Body of pancreas (tissue), 4 donors: ENCODE data around the gene NKX1-1.

Experiments used
- POLR2A ChIP-seq, 3 donors: fragments of 450-650 bp; IDR thresholded peaks; one replicate each; pipeline ENCODE4 v1.6.1; 2016; ENCODE audit warnings: antibody characterized with exemption in 3 of 3, mild to moderate bottlenecking in 2 of 3
- TF ChIP-seq, protein P1 (sequence below), 7 experiments: fragments of 450-650 bp in 4 of 7; fragments of 200-600 bp in 3 of 7; sonication (generic) in 3 of 7; IDR thresholded peaks; one replicate each; pipeline ENCODE4 v1.5.1; 2016 to 2019; ENCODE audit warnings: antibody characterized with exemption in 7 of 7

DNA sequence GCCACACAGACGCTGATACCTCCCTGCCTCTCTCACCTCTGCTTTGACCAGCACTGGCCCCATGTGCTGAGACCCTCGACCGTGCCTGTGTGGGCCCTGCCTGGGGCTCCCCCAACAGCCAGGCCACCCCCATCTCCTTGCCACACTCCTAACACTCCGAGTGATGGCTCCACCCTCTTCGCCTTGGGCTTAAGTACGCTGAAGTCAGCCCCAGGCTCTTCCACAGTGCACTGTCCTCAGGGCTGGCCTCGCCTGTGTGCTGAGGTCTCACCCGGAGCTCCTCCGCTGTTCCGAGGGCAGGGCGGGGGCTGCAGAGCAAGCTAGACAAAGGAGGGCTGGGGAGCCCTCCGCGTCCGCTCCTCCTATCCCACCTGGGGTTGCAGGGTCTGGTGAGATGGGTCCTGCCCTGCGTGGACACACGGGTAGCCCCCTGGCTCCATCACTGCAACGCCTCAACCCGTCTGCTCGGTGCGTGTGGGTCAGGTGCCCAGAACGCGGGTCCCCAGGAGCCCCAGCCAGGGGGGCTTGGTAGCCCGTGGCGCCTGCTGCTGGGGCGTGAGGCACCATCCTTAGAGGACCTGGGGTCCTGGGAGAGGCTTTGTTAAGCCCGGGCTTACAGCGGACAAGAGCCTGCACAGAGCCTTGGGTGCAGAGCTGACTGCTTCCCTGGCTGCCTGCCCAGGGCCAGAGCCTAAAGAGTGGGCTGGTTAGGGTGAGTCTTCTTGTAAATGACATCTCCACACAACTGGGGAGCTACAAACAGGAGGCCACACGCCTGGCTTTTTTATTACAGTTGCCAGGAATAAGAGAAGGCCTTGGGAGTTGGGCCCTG, 42.6 kb upstream of the NKX1-1 start:
- TF ChIP-seq, protein P1, sequence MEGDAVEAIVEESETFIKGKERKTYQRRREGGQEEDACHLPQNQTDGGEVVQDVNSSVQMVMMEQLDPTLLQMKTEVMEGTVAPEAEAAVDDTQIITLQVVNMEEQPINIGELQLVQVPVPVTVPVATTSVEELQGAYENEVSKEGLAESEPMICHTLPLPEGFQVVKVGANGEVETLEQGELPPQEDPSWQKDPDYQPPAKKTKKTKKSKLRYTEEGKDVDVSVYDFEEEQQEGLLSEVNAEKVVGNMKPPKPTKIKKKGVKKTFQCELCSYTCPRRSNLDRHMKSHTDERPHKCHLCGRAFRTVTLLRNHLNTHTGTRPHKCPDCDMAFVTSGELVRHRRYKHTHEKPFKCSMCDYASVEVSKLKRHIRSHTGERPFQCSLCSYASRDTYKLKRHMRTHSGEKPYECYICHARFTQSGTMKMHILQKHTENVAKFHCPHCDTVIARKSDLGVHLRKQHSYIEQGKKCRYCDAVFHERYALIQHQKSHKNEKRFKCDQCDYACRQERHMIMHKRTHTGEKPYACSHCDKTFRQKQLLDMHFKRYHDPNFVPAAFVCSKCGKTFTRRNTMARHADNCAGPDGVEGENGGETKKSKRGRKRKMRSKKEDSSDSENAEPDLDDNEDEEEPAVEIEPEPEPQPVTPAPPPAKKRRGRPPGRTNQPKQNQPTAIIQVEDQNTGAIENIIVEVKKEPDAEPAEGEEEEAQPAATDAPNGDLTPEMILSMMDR (IDR thresholded peaks at IDR 0.05): no peak
- TF ChIP-seq POLR2A (IDR thresholded peaks at IDR 0.05): no peak
